Testis (tissue), 2 donors: ENCODE data around the gene CLEC20A.

Source experiments
- CTCF ChIP-seq, 3 experiments: fragments of 450-650 bp in 2 of 3; fragments of 200-600 bp in 1 of 3; sonication (generic) in 1 of 3; IDR thresholded peaks; one replicate each; pipeline ENCODE4 v1.5.1; 2016 to 2019; ENCODE audit warnings: antibody characterized with exemption in 3 of 3, mild to moderate bottlenecking in 2 of 3, moderate library complexity in 1 of 3
- POLR2A ChIP-seq: fragments of 450-650 bp; IDR thresholded peaks from one replicate; pipeline ENCODE4 v1.6.1; 2017; ENCODE audit warnings: antibody characterized with exemption, mild to moderate bottlenecking, moderate library complexity

GRCh38 chr1:178529364-178530036 lies 32.7 kb upstream of the CLEC20A start:
- TF ChIP-seq CTCF (IDR thresholded peaks at IDR 0.05), result no peak
- no peak for TF ChIP-seq POLR2A
